ENCODE data around the gene PADI3. TPM values are rescaled to one million over a fixed set of nuclear protein-coding genes. Genes with fewer than 3 reads are reported as not detected.
A peak's percentile ranks its signal among the peaks of the same experiment; 100 is the strongest.
"Not testable (repeated sequence)": the region's sequence is repeated elsewhere in the genome, so short reads cannot be mapped to it uniquely, and the experiment has no call there.

PADI3 gene
- total and polyA plus RNA-seq, 9 donors: 0.05 TPM; not detected in 8

GRCh38 chr1:17236779-17237560 lies 11.9 kb upstream of the PADI3 start:
- peaks cover 9% of the 10 kb centered on the region for H3K4me1 ChIP-seq (ENCODE audit: control insufficient read depth, insufficient read depth, low read length)
- no peak overlapping the region for H3K4me3 ChIP-seq (ENCODE audit: low read length)
- H3K36me3 ChIP-seq (ENCODE audit: control insufficient read depth, insufficient read depth, low read length): no peaks in the 10 kb centered on the region
- WGBS (ENCODE audit: insufficient coverage): 8% methylated on average over 15 of the region's 18 CpGs
- no peak overlapping the region for H3K27ac ChIP-seq (ENCODE audit: low read length)
- no peaks in the 10 kb centered on the region for H3K9me3 ChIP-seq (replicated peaks; ENCODE audit: control insufficient read depth, low read depth, low read length)
- H3K27me3 ChIP-seq (ENCODE audit: control insufficient read depth, insufficient read depth, low read length): peaks cover 28% of the 10 kb centered on the region
- peak; percentile 86 for DNase-seq

- Histone ChIP-seq H3K4me1 (ENCODE audit: control insufficient read depth, insufficient read depth, low read length) (peaks cover 9% of the 10 kb centered on the region), H3K27ac (ENCODE audit: low read length) (no peak overlapping the region), H3K36me3 (ENCODE audit: control insufficient read depth, insufficient read depth, low read length) (no peaks in the 10 kb centered on the region), H3K27me3 (ENCODE audit: control insufficient read depth, insufficient read depth, low read length) (peaks cover 32% of the 10 kb centered on the region), H3K9me3 (replicated peaks; ENCODE audit: control insufficient read depth, low read depth, low read length) (no peaks in the 10 kb centered on the region), H3K4me3 (ENCODE audit: low read length) (no peak overlapping the region)
- WGBS (ENCODE audit: insufficient coverage): 46% methylated on average over 1 of the region's 4 CpGs
- no peak for DNase-seq
Observed at GRCh38 chr1:17237561-17237903, 11.4 kb upstream of the PADI3 start.

GRCh38 chr1:17239420-17239819 lies 9.5 kb upstream of the PADI3 start:
- Histone ChIP-seq H3K27me3 (ENCODE audit: control insufficient read depth, insufficient read depth, low read length) (peaks cover 32% of the 10 kb centered on the region), H3K4me1 (ENCODE audit: control insufficient read depth, insufficient read depth, low read length) (peaks cover 9% of the 10 kb centered on the region), H3K4me3 (ENCODE audit: low read length) (no peak overlapping the region), H3K36me3 (ENCODE audit: control insufficient read depth, insufficient read depth, low read length) (no peaks in the 10 kb centered on the region), H3K27ac (ENCODE audit: low read length) (no peak overlapping the region), H3K9me3 (replicated peaks; ENCODE audit: control insufficient read depth, low read depth, low read length) (no peaks in the 10 kb centered on the region)
- DNase-seq: peak; percentile 93
- 29% methylated on average over 1 of the region's 1 CpG for WGBS (ENCODE audit: insufficient coverage)

- Histone ChIP-seq H3K4me1 (ENCODE audit: control insufficient read depth, insufficient read depth, low read length) (peaks cover 22% of the 10 kb centered on the region), H3K27me3 (ENCODE audit: control insufficient read depth, insufficient read depth, low read length) (peaks cover 28% of the 10 kb centered on the region)
- H3K27ac ChIP-seq (ENCODE audit: low read length); H3K9me3 ChIP-seq (replicated peaks; ENCODE audit: control insufficient read depth, low read depth, low read length); H3K36me3 ChIP-seq (ENCODE audit: control insufficient read depth, insufficient read depth, low read length); H3K4me3 ChIP-seq (ENCODE audit: low read length): not testable (repeated sequence)
- DNase-seq: peak; percentile 25
- 28% methylated on average over 17 of the region's 28 CpGs for WGBS (ENCODE audit: insufficient coverage)
Observed at GRCh38 chr1:17241011-17241779, 7.7 kb upstream of the PADI3 start.

- DNase-seq; H3K36me3 ChIP-seq (ENCODE audit: control insufficient read depth, insufficient read depth, low read length); H3K27ac ChIP-seq (ENCODE audit: low read length); H3K9me3 ChIP-seq (replicated peaks; ENCODE audit: control insufficient read depth, low read depth, low read length); H3K4me3 ChIP-seq (ENCODE audit: low read length): not testable (repeated sequence)
- peaks cover 22% of the 10 kb centered on the region for H3K4me1 ChIP-seq (ENCODE audit: control insufficient read depth, insufficient read depth, low read length)
- peaks cover 28% of the 10 kb centered on the region for H3K27me3 ChIP-seq (ENCODE audit: control insufficient read depth, insufficient read depth, low read length)
- 77% methylated on average over 10 of the region's 11 CpGs for WGBS (ENCODE audit: insufficient coverage)
Observed at GRCh38 chr1:17241780-17242074, 7.2 kb upstream of the PADI3 start.

GRCh38 chr1:17243274-17243673 lies 5.6 kb upstream of the PADI3 start:
- no peak overlapping the region for H3K27ac ChIP-seq (ENCODE audit: low read length)
- H3K9me3 ChIP-seq (replicated peaks; ENCODE audit: control insufficient read depth, low read depth, low read length): no peaks in the 10 kb centered on the region
- no CpG with 5 or more reads among the region's 1 CpG for WGBS (ENCODE audit: insufficient coverage)
- H3K36me3 ChIP-seq (ENCODE audit: control insufficient read depth, insufficient read depth, low read length): no peaks in the 10 kb centered on the region
- DNase-seq: no peak
- H3K27me3 ChIP-seq (ENCODE audit: control insufficient read depth, insufficient read depth, low read length): peaks cover 28% of the 10 kb centered on the region
- no peak overlapping the region for H3K4me3 ChIP-seq (ENCODE audit: low read length)
- H3K4me1 ChIP-seq (ENCODE audit: control insufficient read depth, insufficient read depth, low read length): peaks cover 22% of the 10 kb centered on the region

GRCh38 chr1:17244821-17245740 lies 3.8 kb upstream of the PADI3 start:
- peaks cover 21% of the 10 kb centered on the region for H3K27me3 ChIP-seq (ENCODE audit: control insufficient read depth, insufficient read depth, low read length)
- H3K4me3 ChIP-seq (ENCODE audit: low read length): no peak overlapping the region
- peaks cover 22% of the 10 kb centered on the region for H3K4me1 ChIP-seq (ENCODE audit: control insufficient read depth, insufficient read depth, low read length)
- H3K36me3 ChIP-seq (ENCODE audit: control insufficient read depth, insufficient read depth, low read length): no peaks in the 10 kb centered on the region
- 35% methylated on average over 8 of the region's 14 CpGs for WGBS (ENCODE audit: insufficient coverage)
- H3K9me3 ChIP-seq (replicated peaks; ENCODE audit: control insufficient read depth, low read depth, low read length): no peaks in the 10 kb centered on the region
- no peak overlapping the region for H3K27ac ChIP-seq (ENCODE audit: low read length)
- peak; percentile 50 for DNase-seq

GRCh38 chr1:17245816-17246325 lies 3.0 kb upstream of the PADI3 start:
- H3K4me3 ChIP-seq (ENCODE audit: low read length): no peak overlapping the region
- no peak for DNase-seq
- 60% methylated on average over 5 of the region's 7 CpGs for WGBS (ENCODE audit: insufficient coverage)
- peaks cover 21% of the 10 kb centered on the region for H3K4me1 ChIP-seq (ENCODE audit: control insufficient read depth, insufficient read depth, low read length)
- no peak overlapping the region for H3K27ac ChIP-seq (ENCODE audit: low read length)
- H3K36me3 ChIP-seq (ENCODE audit: control insufficient read depth, insufficient read depth, low read length): no peaks in the 10 kb centered on the region
- H3K9me3 ChIP-seq (replicated peaks; ENCODE audit: control insufficient read depth, low read depth, low read length): no peaks in the 10 kb centered on the region
- peaks cover 14% of the 10 kb centered on the region for H3K27me3 ChIP-seq (ENCODE audit: control insufficient read depth, insufficient read depth, low read length)

GRCh38 chr1:17246971-17247370 lies 1.9 kb upstream of the PADI3 start:
- peaks cover 17% of the 10 kb centered on the region for H3K4me1 ChIP-seq (ENCODE audit: control insufficient read depth, insufficient read depth, low read length)
- H3K4me3 ChIP-seq (ENCODE audit: low read length): no peak overlapping the region
- no peaks in the 10 kb centered on the region for H3K9me3 ChIP-seq (replicated peaks; ENCODE audit: control insufficient read depth, low read depth, low read length)
- H3K36me3 ChIP-seq (ENCODE audit: control insufficient read depth, insufficient read depth, low read length): no peaks in the 10 kb centered on the region
- no peak overlapping the region for H3K27ac ChIP-seq (ENCODE audit: low read length)
- DNase-seq: no peak
- peaks cover 6% of the 10 kb centered on the region for H3K27me3 ChIP-seq (ENCODE audit: control insufficient read depth, insufficient read depth, low read length)
- WGBS (ENCODE audit: insufficient coverage): 67% methylated on average over 1 of the region's 2 CpGs

- Histone ChIP-seq H3K9me3 (replicated peaks; ENCODE audit: control insufficient read depth, low read depth, low read length) (no peaks in the 10 kb centered on the region), H3K27me3 (ENCODE audit: control insufficient read depth, insufficient read depth, low read length) (peaks cover 2% of the 10 kb centered on the region), H3K27ac (ENCODE audit: low read length) (no peak overlapping the region), H3K36me3 (ENCODE audit: control insufficient read depth, insufficient read depth, low read length) (no peaks in the 10 kb centered on the region), H3K4me1 (ENCODE audit: control insufficient read depth, insufficient read depth, low read length) (peaks cover 2% of the 10 kb centered on the region), H3K4me3 (ENCODE audit: low read length) (no peak overlapping the region)
- WGBS (ENCODE audit: insufficient coverage): 47% methylated on average over 7 of the region's 7 CpGs
- DNase-seq: no peak
Observed at GRCh38 chr1:17250601-17251000, 1.7 kb downstream of the PADI3 start.

Data from muscle of leg (tissue), 11 donors.